Neural crest cell (in vitro differentiated cells): Measurements from ENCODE around the gene TRPM2. TPM values are rescaled to one million over a fixed set of nuclear protein-coding genes. Genes with fewer than 3 reads are reported as not detected.
A peak's percentile ranks its signal among the peaks of the same experiment; 100 is the strongest.
"Not testable (repeated sequence)": the region's sequence is repeated elsewhere in the genome, so short reads cannot be mapped to it uniquely, and the experiment has no call there.

ENCODE experiments used
- DNase-seq: peaks from one replicate; pipeline ENCODE4 v3.0.0; 2021; ENCODE audit warnings: low read depth, mixed read lengths, low spot score
- H3K27ac Mint-ChIP-seq: one replicate; pipeline ENCODE4 v1.8.0; 2021; ENCODE audit warnings: mild to moderate bottlenecking, mixed read lengths; ENCODE audit not compliant: unreplicated experiment
- H3K27me3 Mint-ChIP-seq: 2 replicates; pipeline ENCODE4 v1.8.0; 2021; ENCODE audit warnings: low read depth, mild to moderate bottlenecking, mixed read lengths
- H3K36me3 Mint-ChIP-seq: 2 replicates; pipeline ENCODE4 v1.8.0; 2021; ENCODE audit warnings: low read depth, mild to moderate bottlenecking, mixed read lengths
- H3K4me1 Mint-ChIP-seq: 2 replicates; pipeline ENCODE4 v1.8.0; 2021; ENCODE audit warnings: mixed read lengths
- H3K4me3 Mint-ChIP-seq: one replicate; pipeline ENCODE4 v1.8.0; 2021; ENCODE audit warnings: mild to moderate bottlenecking, mixed read lengths
- H3K9me3 Mint-ChIP-seq: 2 replicates; pipeline ENCODE4 v1.8.0; 2021; ENCODE audit warnings: mixed read lengths
- total RNA-seq: library from RNA; stranded (reverse); gene quantifications from 2 replicates; pipeline ENCODE4 v1.2.1, GENCODE V29; 2021
- TF ChIP-seq, protein P1 (sequence below): fragments of 200-600 bp; sonication (generic); conservative IDR thresholded peaks from 2 replicates; pipeline ENCODE4 v1.5.0; 2021; ENCODE audit warnings: antibody characterized with exemption, mild to moderate bottlenecking

Gene TRPM2
- total RNA-seq, 1 donor from 2014 or later: not detected

GRCh38 chr21:44337941-44338895 is 15.2 kb upstream of the TRPM2 start:
- H3K27ac Mint-ChIP-seq: no peak overlapping the region

DNA sequence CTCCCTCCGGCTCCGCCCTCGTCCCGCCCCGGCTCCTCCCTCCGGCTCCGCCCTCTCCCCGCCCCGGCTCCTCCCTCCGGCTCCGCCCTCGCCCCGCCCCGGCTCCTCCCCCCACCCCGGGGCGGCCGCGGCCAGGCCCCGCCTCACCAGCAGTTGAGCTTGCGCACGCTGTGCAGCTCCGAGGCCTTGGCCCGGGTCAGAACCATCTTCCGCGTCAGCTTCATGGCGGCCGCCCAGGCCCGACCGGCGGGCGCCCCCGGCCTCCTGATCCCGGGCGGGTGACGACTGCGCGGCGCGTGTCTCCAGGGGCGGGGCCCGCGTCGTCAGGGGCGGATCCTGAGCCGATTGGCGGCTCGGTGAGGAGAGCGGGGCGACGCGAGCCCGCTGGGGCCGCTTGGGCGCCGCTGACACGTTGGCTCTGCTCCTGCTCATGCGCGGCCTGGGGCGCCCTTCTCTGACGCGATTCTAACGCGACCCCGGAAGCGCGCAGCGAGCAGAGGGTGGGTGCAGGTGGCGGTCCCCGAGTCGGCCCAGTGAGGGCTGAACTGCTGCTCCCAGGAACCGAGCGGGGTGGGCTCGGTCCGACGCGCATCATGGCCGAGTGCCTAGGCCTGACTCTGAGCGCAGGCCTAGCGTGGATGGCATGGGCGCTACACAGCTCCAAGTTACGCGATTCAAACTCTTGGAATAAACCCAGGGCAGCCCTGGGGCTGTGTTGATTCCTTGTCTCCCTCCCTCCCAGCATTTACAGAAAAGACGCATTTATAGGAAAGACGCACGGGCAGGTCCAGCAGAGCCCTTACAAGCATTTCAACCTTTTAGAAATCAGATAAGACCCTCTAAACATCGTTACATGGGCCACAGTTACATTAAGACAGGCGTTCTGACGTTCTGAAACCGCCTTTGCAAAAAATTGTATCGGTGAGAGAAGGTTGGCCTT is 14.2 kb upstream of the TRPM2 start, which contains the start of gene CFAP410:
TSS of gene CFAP410 (minus strand) at position 420 of the 940 bp plus-strand sequence. CDS start at position 224, 196 bp downstream.
- peaks cover 30% of the 10 kb centered on the region for H3K4me1 Mint-ChIP-seq
- H3K36me3 Mint-ChIP-seq: no peaks in the 10 kb centered on the region
- no peaks in the 10 kb centered on the region for H3K27me3 Mint-ChIP-seq
- H3K4me3 Mint-ChIP-seq: peak within 1 kb of the TSS; percentile 90
- TF ChIP-seq, protein P1, sequence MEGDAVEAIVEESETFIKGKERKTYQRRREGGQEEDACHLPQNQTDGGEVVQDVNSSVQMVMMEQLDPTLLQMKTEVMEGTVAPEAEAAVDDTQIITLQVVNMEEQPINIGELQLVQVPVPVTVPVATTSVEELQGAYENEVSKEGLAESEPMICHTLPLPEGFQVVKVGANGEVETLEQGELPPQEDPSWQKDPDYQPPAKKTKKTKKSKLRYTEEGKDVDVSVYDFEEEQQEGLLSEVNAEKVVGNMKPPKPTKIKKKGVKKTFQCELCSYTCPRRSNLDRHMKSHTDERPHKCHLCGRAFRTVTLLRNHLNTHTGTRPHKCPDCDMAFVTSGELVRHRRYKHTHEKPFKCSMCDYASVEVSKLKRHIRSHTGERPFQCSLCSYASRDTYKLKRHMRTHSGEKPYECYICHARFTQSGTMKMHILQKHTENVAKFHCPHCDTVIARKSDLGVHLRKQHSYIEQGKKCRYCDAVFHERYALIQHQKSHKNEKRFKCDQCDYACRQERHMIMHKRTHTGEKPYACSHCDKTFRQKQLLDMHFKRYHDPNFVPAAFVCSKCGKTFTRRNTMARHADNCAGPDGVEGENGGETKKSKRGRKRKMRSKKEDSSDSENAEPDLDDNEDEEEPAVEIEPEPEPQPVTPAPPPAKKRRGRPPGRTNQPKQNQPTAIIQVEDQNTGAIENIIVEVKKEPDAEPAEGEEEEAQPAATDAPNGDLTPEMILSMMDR: no peak
- H3K9me3 Mint-ChIP-seq: no peaks in the 10 kb centered on the region
- H3K27ac Mint-ChIP-seq: peak within 1 kb of the TSS; percentile 86
- DNase-seq: peak; percentile 87

More at GRCh38 chr21:44337941-44338895, 15.2 kb upstream of the TRPM2 start:
- DNase-seq: peak; percentile 46
- Mint-ChIP-seq H3K27me3 (no peaks in the 10 kb centered on the region), H3K4me3 (peak overlapping the region; percentile 71), H3K4me1 (peaks cover 30% of the 10 kb centered on the region), H3K9me3 (no peaks in the 10 kb centered on the region), H3K36me3 (no peaks in the 10 kb centered on the region)
- TF ChIP-seq, protein P1: peak; percentile 49

DNA sequence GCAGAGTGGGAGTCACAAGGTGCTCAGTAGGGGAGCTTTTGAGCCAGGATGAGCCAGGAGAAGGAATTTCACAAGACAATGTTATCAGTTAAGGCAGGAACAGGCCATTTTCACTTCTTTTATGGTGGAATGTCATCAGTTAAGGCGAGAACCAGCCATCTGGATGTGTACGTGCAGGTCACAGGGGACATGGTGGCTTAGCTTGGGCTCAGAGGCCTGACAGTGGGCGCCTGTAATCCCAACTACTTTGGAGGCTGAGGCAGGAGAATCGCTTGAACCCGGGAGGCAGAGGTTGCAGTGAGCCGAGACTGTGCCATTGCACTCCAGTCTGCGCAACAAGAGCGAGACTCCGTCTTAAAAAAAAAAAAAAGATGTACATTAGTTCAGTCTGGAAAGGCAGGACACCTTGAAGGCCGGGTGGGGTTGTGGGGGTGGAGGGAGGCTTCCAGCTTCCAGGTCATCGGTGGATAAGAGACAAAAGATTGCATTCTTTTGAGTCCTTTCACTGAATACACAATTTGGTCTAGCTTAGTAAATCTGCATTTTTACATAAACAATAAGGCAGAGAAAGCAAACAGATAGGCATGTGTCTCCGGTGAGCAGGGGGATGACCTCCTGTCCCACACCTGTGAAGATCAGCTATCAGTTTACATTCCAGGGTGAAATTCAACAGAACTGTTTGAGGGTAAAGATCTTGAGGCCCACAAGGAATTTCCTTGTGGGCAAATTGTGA is 11.5 kb upstream of the TRPM2 start:
- H3K27me3 Mint-ChIP-seq: not testable (repeated sequence)

GRCh38 chr21:44342981-44343380 is 10.4 kb upstream of the TRPM2 start:
- DNase-seq, H3K27me3 Mint-ChIP-seq, H3K27ac Mint-ChIP-seq, H3K9me3 Mint-ChIP-seq, H3K36me3 Mint-ChIP-seq: not testable (repeated sequence)
- Mint-ChIP-seq H3K4me1 (peaks cover 19% of the 10 kb centered on the region), H3K4me3 (peak overlapping the region; percentile 2)

More for the DNA sequence above, 11.5 kb upstream of the TRPM2 start:
- Mint-ChIP-seq H3K4me3 (peak overlapping the region; percentile 31), H3K4me1 (peaks cover 29% of the 10 kb centered on the region)
- not testable (repeated sequence) for DNase-seq, H3K9me3 Mint-ChIP-seq, H3K27ac Mint-ChIP-seq, H3K36me3 Mint-ChIP-seq

DNA sequence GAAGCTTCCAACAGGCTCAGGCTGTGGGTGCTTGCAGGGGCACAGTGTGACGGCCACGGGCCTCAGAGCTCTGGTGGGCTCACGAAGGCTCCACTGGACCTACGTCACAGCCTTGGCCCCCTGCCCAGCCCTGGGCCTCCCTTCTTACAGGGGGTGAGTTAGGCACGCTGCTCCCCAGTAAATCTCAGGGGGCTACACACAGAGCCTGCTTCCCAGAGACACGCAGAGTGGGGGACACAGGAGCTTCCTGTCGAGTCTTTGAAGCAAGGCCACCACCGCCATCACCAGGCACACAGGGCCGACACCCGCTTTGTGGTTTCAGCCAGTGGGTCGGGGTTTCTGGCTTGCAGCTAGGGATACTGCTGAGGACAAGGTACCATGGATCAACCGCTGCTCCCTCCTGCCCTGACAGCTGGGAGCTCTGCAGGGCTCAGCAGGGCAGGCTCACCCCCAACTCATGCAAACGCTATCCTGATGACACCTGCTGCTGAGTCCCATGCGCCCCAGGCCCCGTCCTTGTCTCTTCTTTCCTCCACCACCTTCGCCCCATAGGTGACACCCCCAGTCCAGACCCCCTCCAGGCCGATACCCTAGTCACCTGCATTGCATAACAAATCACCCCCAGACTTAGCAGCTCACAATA is 8.8 kb upstream of the TRPM2 start:
- no peak for DNase-seq
- Mint-ChIP-seq H3K36me3 (no peaks in the 10 kb centered on the region), H3K4me1 (peaks cover 10% of the 10 kb centered on the region), H3K9me3 (no peaks in the 10 kb centered on the region), H3K27ac (no peak overlapping the region), H3K4me3 (no peak overlapping the region), H3K27me3 (no peaks in the 10 kb centered on the region)
- TF ChIP-seq, protein P1: no peak
